Gastrocnemius medialis (tissue), 4 donors: ENCODE results near the gene MAP2K7. TPM values are rescaled to one million over a fixed set of nuclear protein-coding genes. Genes with fewer than 3 reads are reported as not detected.

Experiments used
- ATAC-seq, 2 donors: fragments of 150-250 bp; one replicate each; pipeline ENCODE4 v1.9.1; 2016
- DNase-seq, 2 donors: peaks; one replicate each; pipeline ENCODE4 v3.0.0-alpha.2; 2019
- H3K27ac ChIP-seq, 4 donors: fragments of 200-600 bp; sonication (generic); 1 replicate in 1 of 4; 2 replicates in 3 of 4; pipeline ENCODE4 v1.5.1; 2016 to 2018; ENCODE audit warnings: mild to moderate bottlenecking in 2 of 4, moderate library complexity in 1 of 4
- H3K27me3 ChIP-seq, 3 donors: fragments of 200-600 bp; sonication (generic) in 2 of 3; 1 replicate in 1 of 3; 2 replicates in 2 of 3; pipeline versions ENCODE4 v1.5.1 to v1.6.0; 2016 to 2019; ENCODE audit warnings: mild to moderate bottlenecking in 1 of 3, moderate library complexity in 1 of 3
- H3K36me3 ChIP-seq, 2 donors: fragments of 200-600 bp; sonication (generic) in 1 of 2; one replicate each; pipeline ENCODE4 v1.5.1; 2017 to 2018
- H3K4me1 ChIP-seq, 2 donors: fragments of 200-600 bp; sonication (generic) in 1 of 2; one replicate each; pipeline ENCODE4 v1.5.1; 2016 to 2017; ENCODE audit warnings: mild to moderate bottlenecking in 2 of 2
- H3K4me3 ChIP-seq, 4 donors: fragments of 200-600 bp; sonication (generic) in 3 of 4; 1 replicate in 1 of 4; 2 replicates in 3 of 4; pipeline ENCODE4 v1.5.1; 2016 to 2019; ENCODE audit warnings: mild to moderate bottlenecking in 2 of 4
- H3K9me3 ChIP-seq, 3 donors: fragments of 200-600 bp; sonication (generic) in 2 of 3; 1 replicate in 1 of 3; 2 replicates in 2 of 3; pipeline ENCODE4 v1.5.1; 2016 to 2019
- POLR2A ChIP-seq, 2 donors: fragments of 450-650 bp; IDR thresholded peaks; one replicate each; pipeline ENCODE4 v1.6.1; 2017; ENCODE audit warnings: antibody characterized with exemption in 2 of 2, mild to moderate bottlenecking in 2 of 2, moderate library complexity in 2 of 2
- in situ Hi-C, 4 donors: fragments of 200-750 bp; cut with MboI; loops; one replicate each; pipeline versions ENCODE4 v1.15.0 to v1.8.0; 2017; ENCODE audit warnings: low sequenced_read_pairs in 4 of 4
- intact Hi-C: fragments of 100-400 bp; cut with DNase I; formaldehyde crosslinking; loops from one replicate; pipeline ENCODE4 v1.15.1; 2023; ENCODE audit warnings: low total_unique reads
- total RNA-seq, 4 donors: library from RNA; depleted of rRNA; stranded (reverse); fragments of >200 nt; gene quantifications; one replicate each; pipeline versions ENCODE4 v1.1.0 to v1.2.3, GENCODE V29; 2016
- TF ChIP-seq, protein P1 (sequence below), 5 experiments: fragments of 450-650 bp in 3 of 5; fragments of 200-600 bp in 2 of 5; sonication (generic) in 2 of 5; IDR thresholded peaks in 4 of 5; conservative IDR thresholded peaks in 1 of 5; 1 replicate in 4 of 5; 2 replicates in 1 of 5; pipeline ENCODE4 v1.5.1; 2016 to 2019; ENCODE audit warnings: antibody characterized with exemption in 5 of 5, mild to moderate bottlenecking in 3 of 5, moderate library complexity in 3 of 5

Gene MAP2K7
- total RNA-seq, 4 donors from 2014 or later, result 17.7 to 41.7 (median 32.9) TPM

GRCh38 chr19:7883796-7884570 is 19.7 kb upstream of the MAP2K7 start:
- no peak for DNase-seq
- intact Hi-C loops, result no loop called here

GRCh38 chr19:7885818-7886217 is 17.9 kb upstream of the MAP2K7 start:
- in situ Hi-C loops (no loop called here), intact Hi-C loops (no loop called here)
- H3K27me3 ChIP-seq, result peaks cover 11 to 22% (median 20%) of the 10 kb centered on the region in 3 donors
- DNase-seq (no peak), ATAC-seq (no peak)
- H3K9me3 ChIP-seq, result no peaks in the 10 kb centered on the region
- H3K4me3 ChIP-seq, result no peak overlapping the region
- H3K36me3 ChIP-seq, result no peaks in the 10 kb centered on the region
- H3K4me1 ChIP-seq, result no peaks in the 10 kb centered on the region
- no peak overlapping the region for H3K27ac ChIP-seq
- TF ChIP-seq, protein P1, sequence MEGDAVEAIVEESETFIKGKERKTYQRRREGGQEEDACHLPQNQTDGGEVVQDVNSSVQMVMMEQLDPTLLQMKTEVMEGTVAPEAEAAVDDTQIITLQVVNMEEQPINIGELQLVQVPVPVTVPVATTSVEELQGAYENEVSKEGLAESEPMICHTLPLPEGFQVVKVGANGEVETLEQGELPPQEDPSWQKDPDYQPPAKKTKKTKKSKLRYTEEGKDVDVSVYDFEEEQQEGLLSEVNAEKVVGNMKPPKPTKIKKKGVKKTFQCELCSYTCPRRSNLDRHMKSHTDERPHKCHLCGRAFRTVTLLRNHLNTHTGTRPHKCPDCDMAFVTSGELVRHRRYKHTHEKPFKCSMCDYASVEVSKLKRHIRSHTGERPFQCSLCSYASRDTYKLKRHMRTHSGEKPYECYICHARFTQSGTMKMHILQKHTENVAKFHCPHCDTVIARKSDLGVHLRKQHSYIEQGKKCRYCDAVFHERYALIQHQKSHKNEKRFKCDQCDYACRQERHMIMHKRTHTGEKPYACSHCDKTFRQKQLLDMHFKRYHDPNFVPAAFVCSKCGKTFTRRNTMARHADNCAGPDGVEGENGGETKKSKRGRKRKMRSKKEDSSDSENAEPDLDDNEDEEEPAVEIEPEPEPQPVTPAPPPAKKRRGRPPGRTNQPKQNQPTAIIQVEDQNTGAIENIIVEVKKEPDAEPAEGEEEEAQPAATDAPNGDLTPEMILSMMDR (IDR thresholded peaks at IDR 0.05 in 4 of 5, conservative IDR thresholded peaks at IDR 0.05 in 1 of 5), result no peak
- no peak for TF ChIP-seq POLR2A (IDR thresholded peaks at IDR 0.05)

More at GRCh38 chr19:7883796-7884570, 19.7 kb upstream of the MAP2K7 start:
- no peaks in the 10 kb centered on the region for H3K4me1 ChIP-seq
- H3K4me3 ChIP-seq, result no peak overlapping the region
- no peaks in the 10 kb centered on the region for H3K36me3 ChIP-seq
- no peak overlapping the region for H3K27ac ChIP-seq
- in situ Hi-C loops, result no loop called here
- H3K9me3 ChIP-seq, result no peaks in the 10 kb centered on the region
- peaks cover 11 to 19% (median 17%) of the 10 kb centered on the region in 3 donors for H3K27me3 ChIP-seq
- ATAC-seq, result no peak
- TF ChIP-seq, protein P1 (IDR thresholded peaks at IDR 0.05 in 4 of 5, conservative IDR thresholded peaks at IDR 0.05 in 1 of 5), result no peak
- no peak for TF ChIP-seq POLR2A (IDR thresholded peaks at IDR 0.05)

GRCh38 chr19:7887408-7888144 is 16.1 kb upstream of the MAP2K7 start:
- no peak for DNase-seq
- in situ Hi-C loops (no loop called here), intact Hi-C loops (no loop called here)
- H3K36me3 ChIP-seq, result no peaks in the 10 kb centered on the region
- no peak overlapping the region for H3K4me3 ChIP-seq
- TF ChIP-seq, protein P1 (IDR thresholded peaks at IDR 0.05 in 4 of 5, conservative IDR thresholded peaks at IDR 0.05 in 1 of 5), result no peak
- H3K4me1 ChIP-seq, result no peaks in the 10 kb centered on the region
- no peak overlapping the region for H3K27ac ChIP-seq
- H3K9me3 ChIP-seq, result no peaks in the 10 kb centered on the region
- no peak for ATAC-seq
- peaks cover 15 to 28% (median 20%) of the 10 kb centered on the region in 3 donors for H3K27me3 ChIP-seq

- Histone ChIP-seq H3K36me3 (no peaks in the 10 kb centered on the region), H3K27me3 (peaks cover 18 to 29% (median 22%) of the 10 kb centered on the region in 3 donors), H3K4me3 (no peak within 1 kb of the TSS), H3K9me3 (no peaks in the 10 kb centered on the region), H3K27ac (no peak within 1 kb of the TSS), H3K4me1 (no peaks in the 10 kb centered on the region)
- ATAC-seq (no peak), DNase-seq (no peak)
- intact Hi-C loops (no loop called here), in situ Hi-C loops (no loop called here)
- TF ChIP-seq, protein P1 (IDR thresholded peaks at IDR 0.05 in 4 of 5, conservative IDR thresholded peaks at IDR 0.05 in 1 of 5), result no peak
- TF ChIP-seq POLR2A (IDR thresholded peaks at IDR 0.05), result no peak
These were observed 15.4 kb upstream of the MAP2K7 start, which contains the start of gene LRRC8E for GRCh38 chr19:7888145-7888825. LRRC8E (plus strand) TSS chr19:7888510; CDS start chr19:7895604, 7,094 bp downstream.
